ENCODE data around the gene TMEM97. TPM values are rescaled to one million over a fixed set of nuclear protein-coding genes. Genes with fewer than 3 reads are reported as not detected.

TMEM97 gene
- polyA plus RNA-seq, 1 donor from 2014 or later, result 16.9 TPM

- H3K9me2 ChIP-seq (ENCODE audit: insufficient read depth, low read length), result no peaks in the 10 kb centered on the region
- H3K27ac ChIP-seq (ENCODE audit: low read length), result no peak overlapping the region
- H3K4me2 ChIP-seq (ENCODE audit: low read length), result no peak overlapping the region
- peaks cover 6% of the 10 kb centered on the region for H3K79me2 ChIP-seq (replicated peaks; ENCODE audit: insufficient read depth, low read length)
- H3K36me3 ChIP-seq (ENCODE audit: insufficient read depth, low read length), result peaks cover 13% of the 10 kb centered on the region
- H3K9me3 ChIP-seq (ENCODE audit: low read length), result no peaks in the 10 kb centered on the region
- H3F3A ChIP-seq (ENCODE audit: insufficient read depth, low read length, poor library complexity, severe bottlenecking), result no peaks in the 10 kb centered on the region
- H3K27me3 ChIP-seq (ENCODE audit: insufficient read depth, low read depth, low read length), result no peaks in the 10 kb centered on the region
- no peak overlapping the region for H3K4me3 ChIP-seq (ENCODE audit: low read length)
- no peak for TF ChIP-seq EP300 (conservative IDR thresholded peaks at IDR 0.05; ENCODE audit: poor library complexity, severe bottlenecking)
- TF ChIP-seq CTCF (IDR thresholded peaks at IDR 0.05; ENCODE audit: poor library complexity, severe bottlenecking), result no peak
- TF ChIP-seq RAD21 (conservative IDR thresholded peaks at IDR 0.05), result no peak
- no peak for TF ChIP-seq SMC3 (conservative IDR thresholded peaks at IDR 0.05; ENCODE audit: poor library complexity)
- TF ChIP-seq MXI1 (conservative IDR thresholded peaks at IDR 0.05; ENCODE audit: poor library complexity, severe bottlenecking), result no peak
- no peak for TF ChIP-seq POLR2AphosphoS5 (IDR thresholded peaks at IDR 0.05)
- no peak for TF ChIP-seq TAF1 (IDR thresholded peaks at IDR 0.05; ENCODE audit: low read depth)
- no peak for TF ChIP-seq REST (IDR thresholded peaks at IDR 0.05; ENCODE audit: borderline replicate concordance)
- no peak for TF ChIP-seq EZH2 (IDR thresholded peaks at IDR 0.05; ENCODE audit: borderline replicate concordance, insufficient read depth, low read length, poor library complexity, severe bottlenecking)
- H2AFZ ChIP-seq (ENCODE audit: low read depth, low read length), result no peak overlapping the region
- no peak overlapping the region for H3K9ac ChIP-seq (ENCODE audit: low read length)
- H4K20me1 ChIP-seq (ENCODE audit: insufficient read depth), result no peaks in the 10 kb centered on the region
Observed at GRCh38 chr17:28344011-28344410, 25.0 kb downstream of the TMEM97 start.

DNA sequence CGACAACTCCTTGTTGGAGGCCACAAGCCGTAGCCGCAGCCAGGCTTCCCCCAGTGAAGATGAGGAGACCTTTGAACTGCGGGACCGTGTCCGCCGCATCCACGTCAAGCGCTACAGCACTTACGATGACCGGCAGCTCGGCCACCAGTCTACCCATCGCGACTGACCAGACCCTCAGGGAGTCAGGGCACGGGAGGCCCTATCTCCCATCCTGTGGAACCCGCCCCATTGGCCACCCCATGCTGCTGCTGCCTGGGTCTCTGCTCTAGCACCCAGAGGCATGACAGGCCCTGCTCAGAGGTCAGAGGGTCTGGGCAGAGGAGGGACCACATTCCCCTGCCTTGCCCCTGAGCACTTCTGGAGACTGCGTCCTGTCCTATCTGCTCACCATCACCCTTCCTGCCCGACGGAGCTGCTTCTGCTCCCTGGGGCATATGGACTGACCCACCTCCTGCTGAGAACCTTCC is 25.5 kb downstream of the TMEM97 start:
- no peak overlapping the region for H3K27ac ChIP-seq (ENCODE audit: low read length)
- H3K4me2 ChIP-seq (ENCODE audit: low read length), result no peak overlapping the region
- H3K9me3 ChIP-seq (ENCODE audit: low read length), result no peaks in the 10 kb centered on the region
- TF ChIP-seq RAD21 (conservative IDR thresholded peaks at IDR 0.05) (no peak), SMC3 (conservative IDR thresholded peaks at IDR 0.05; ENCODE audit: poor library complexity) (no peak), EZH2 (IDR thresholded peaks at IDR 0.05; ENCODE audit: borderline replicate concordance, insufficient read depth, low read length, poor library complexity, severe bottlenecking) (no peak), POLR2AphosphoS5 (IDR thresholded peaks at IDR 0.05) (no peak)
- H3K79me2 ChIP-seq (replicated peaks; ENCODE audit: insufficient read depth, low read length), result peaks cover 2% of the 10 kb centered on the region
- no peak overlapping the region for H2AFZ ChIP-seq (ENCODE audit: low read depth, low read length)
- H3F3A ChIP-seq (ENCODE audit: insufficient read depth, low read length, poor library complexity, severe bottlenecking), result no peaks in the 10 kb centered on the region
- no peaks in the 10 kb centered on the region for H4K20me1 ChIP-seq (ENCODE audit: insufficient read depth)
- H3K9me2 ChIP-seq (ENCODE audit: insufficient read depth, low read length), result no peaks in the 10 kb centered on the region
- H3K4me3 ChIP-seq (ENCODE audit: low read length), result no peak overlapping the region
- no peak overlapping the region for H3K9ac ChIP-seq (ENCODE audit: low read length)
- H3K36me3 ChIP-seq (ENCODE audit: insufficient read depth, low read length), result peaks cover 13% of the 10 kb centered on the region
- H3K27me3 ChIP-seq (ENCODE audit: insufficient read depth, low read depth, low read length), result no peaks in the 10 kb centered on the region

All from neural cell (in vitro differentiated cells).